ENCODE results near the gene CMSS1.

CMSS1 gene

GRCh38 chr3:99934975-99935797 lies 117.5 kb downstream of the CMSS1 start:
- H3K4me3 ChIP-seq (ENCODE audit: low read length) = no peak overlapping the region
- no peak for DNase-seq (ENCODE audit: low read depth)
- no peak for TF ChIP-seq CTCF (IDR thresholded peaks at IDR 0.05; ENCODE audit: insufficient read depth, low read depth, low read length, missing control alignments)

GRCh38 chr3:99938270-99938911 lies 120.7 kb downstream of the CMSS1 start:
- no peak overlapping the region for H3K4me3 ChIP-seq (ENCODE audit: low read length)
- no peak for DNase-seq (ENCODE audit: low read depth)
- TF ChIP-seq CTCF (IDR thresholded peaks at IDR 0.05; ENCODE audit: insufficient read depth, low read depth, low read length, missing control alignments) = no peak

GRCh38 chr3:99939876-99940275 lies 122.2 kb downstream of the CMSS1 start:
- DNase-seq (ENCODE audit: low read depth) = no peak
- no peak for TF ChIP-seq CTCF (IDR thresholded peaks at IDR 0.05; ENCODE audit: insufficient read depth, low read depth, low read length, missing control alignments)

GRCh38 chr3:99940350-99940749 lies 122.7 kb downstream of the CMSS1 start:
- no peak for DNase-seq (ENCODE audit: low read depth)
- no peak for TF ChIP-seq CTCF (IDR thresholded peaks at IDR 0.05; ENCODE audit: insufficient read depth, low read depth, low read length, missing control alignments)
- H3K4me3 ChIP-seq (ENCODE audit: low read length) = no peak overlapping the region

More at GRCh38 chr3:99939876-99940275, 122.2 kb downstream of the CMSS1 start:
- H3K4me3 ChIP-seq (ENCODE audit: low read length) = no peak overlapping the region

- DNase-seq (ENCODE audit: low read depth) = no peak
- TF ChIP-seq CTCF (IDR thresholded peaks at IDR 0.05; ENCODE audit: insufficient read depth, low read depth, low read length, missing control alignments) = no peak
- no peak overlapping the region for H3K4me3 ChIP-seq (ENCODE audit: low read length)
Measured at GRCh38 chr3:99941211-99941610, 123.5 kb downstream of the CMSS1 start.

GRCh38 chr3:99943931-99944761 lies 126.5 kb downstream of the CMSS1 start:
- DNase-seq (ENCODE audit: low read depth) = no peak
- H3K4me3 ChIP-seq (ENCODE audit: low read length) = no peak overlapping the region
- no peak for TF ChIP-seq CTCF (IDR thresholded peaks at IDR 0.05; ENCODE audit: insufficient read depth, low read depth, low read length, missing control alignments)

Measured in epithelial cell of esophagus (primary cell).